ENCODE results near the gene MLLT10.

DNA sequence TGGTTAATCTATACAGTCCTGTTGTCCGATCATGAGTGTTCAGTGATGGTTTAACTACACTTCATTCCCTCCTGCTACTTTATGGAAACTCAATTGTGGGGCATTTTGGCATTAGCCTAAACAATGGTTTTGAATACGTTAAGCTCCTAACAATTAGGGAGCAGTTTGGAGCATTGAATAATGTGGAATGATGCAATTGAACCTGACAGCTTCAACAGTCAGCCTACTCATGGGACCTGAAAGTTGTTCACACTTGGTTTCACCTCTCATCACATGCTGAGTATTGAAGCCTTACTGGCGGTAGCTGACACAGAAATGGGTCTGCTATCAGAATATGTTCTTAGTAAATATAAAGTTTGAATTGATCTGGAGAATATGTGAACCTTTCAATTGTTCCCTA is 186.1 kb downstream of the MLLT10 start:
- TF ChIP-seq, protein P1, sequence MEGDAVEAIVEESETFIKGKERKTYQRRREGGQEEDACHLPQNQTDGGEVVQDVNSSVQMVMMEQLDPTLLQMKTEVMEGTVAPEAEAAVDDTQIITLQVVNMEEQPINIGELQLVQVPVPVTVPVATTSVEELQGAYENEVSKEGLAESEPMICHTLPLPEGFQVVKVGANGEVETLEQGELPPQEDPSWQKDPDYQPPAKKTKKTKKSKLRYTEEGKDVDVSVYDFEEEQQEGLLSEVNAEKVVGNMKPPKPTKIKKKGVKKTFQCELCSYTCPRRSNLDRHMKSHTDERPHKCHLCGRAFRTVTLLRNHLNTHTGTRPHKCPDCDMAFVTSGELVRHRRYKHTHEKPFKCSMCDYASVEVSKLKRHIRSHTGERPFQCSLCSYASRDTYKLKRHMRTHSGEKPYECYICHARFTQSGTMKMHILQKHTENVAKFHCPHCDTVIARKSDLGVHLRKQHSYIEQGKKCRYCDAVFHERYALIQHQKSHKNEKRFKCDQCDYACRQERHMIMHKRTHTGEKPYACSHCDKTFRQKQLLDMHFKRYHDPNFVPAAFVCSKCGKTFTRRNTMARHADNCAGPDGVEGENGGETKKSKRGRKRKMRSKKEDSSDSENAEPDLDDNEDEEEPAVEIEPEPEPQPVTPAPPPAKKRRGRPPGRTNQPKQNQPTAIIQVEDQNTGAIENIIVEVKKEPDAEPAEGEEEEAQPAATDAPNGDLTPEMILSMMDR (IDR thresholded peaks at IDR 0.05), result no peak
- no peak for TF ChIP-seq POLR2A (IDR thresholded peaks at IDR 0.05)

All from thyroid gland (tissue), 4 donors.